DMS153 treated with DMSO at 0.1 percent for 48 hours (cell line): ENCODE data around the gene KRTAP16-1.
"Not testable (repeated sequence)": the region's sequence is repeated elsewhere in the genome, so short reads cannot be mapped to it uniquely, and the experiment has no call there.

Experiments used
- DNase-seq: peaks from one replicate; lab custom pipeline; 2025; ENCODE audit not compliant: unreplicated experiment; lab: John Stamatoyannopoulos, UW

Gene KRTAP16-1

GRCh38 chr17:41308918-41309359 lies at the start of gene KRTAP16-1:
TSS of gene KRTAP16-1 (minus strand) at chr17:41309309. CDS start at chr17:41309253, 56 bp downstream.
- no peak for DNase-seq

- no peak for DNase-seq
Measured at GRCh38 chr17:41354536-41354935, 45.4 kb upstream of the KRTAP16-1 start.

- no peak for DNase-seq
Measured at GRCh38 chr17:41352597-41353366, 43.7 kb upstream of the KRTAP16-1 start.

- DNase-seq = no peak
Measured at GRCh38 chr17:41351177-41351576, 42.1 kb upstream of the KRTAP16-1 start.

- DNase-seq = not testable (repeated sequence)
Measured at GRCh38 chr17:41350381-41350878, 41.3 kb upstream of the KRTAP16-1 start, which contains the start of gene KRT33A. TSS of gene KRT33A (minus strand) at chr17:41350828. CDS start at chr17:41350767, 61 bp downstream.

- no peak for DNase-seq
Measured at GRCh38 chr17:41347869-41348760, 39.0 kb upstream of the KRTAP16-1 start.

GRCh38 chr17:41346421-41346820 lies 37.3 kb upstream of the KRTAP16-1 start:
- DNase-seq = not testable (repeated sequence)

GRCh38 chr17:41345992-41346391 lies 36.9 kb upstream of the KRTAP16-1 start:
- DNase-seq = no peak

- no peak for DNase-seq
Measured at GRCh38 chr17:41343029-41343428, 33.9 kb upstream of the KRTAP16-1 start.

GRCh38 chr17:41340934-41341861 lies 32.1 kb upstream of the KRTAP16-1 start:
- no peak for DNase-seq

- no peak for DNase-seq
Measured at GRCh38 chr17:41340494-41340893, 31.4 kb upstream of the KRTAP16-1 start.

GRCh38 chr17:41339571-41340172 lies 30.6 kb upstream of the KRTAP16-1 start:
- no peak for DNase-seq

GRCh38 chr17:41338961-41339485 lies 29.9 kb upstream of the KRTAP16-1 start:
- no peak for DNase-seq

- DNase-seq = no peak
Measured at GRCh38 chr17:41335747-41336146, 26.6 kb upstream of the KRTAP16-1 start.

GRCh38 chr17:41334385-41335305 lies 25.5 kb upstream of the KRTAP16-1 start:
- no peak for DNase-seq

GRCh38 chr17:41333836-41334235 lies 24.7 kb upstream of the KRTAP16-1 start:
- no peak for DNase-seq

- DNase-seq = no peak
Measured at GRCh38 chr17:41333098-41333497, 24.0 kb upstream of the KRTAP16-1 start.

GRCh38 chr17:41332239-41332638 lies 23.1 kb upstream of the KRTAP16-1 start:
- no peak for DNase-seq

GRCh38 chr17:41331606-41332005 lies 22.5 kb upstream of the KRTAP16-1 start:
- no peak for DNase-seq
